ENCODE measurements around the gene PRKCE. TPM values are rescaled to one million over a fixed set of nuclear protein-coding genes. Genes with fewer than 3 reads are reported as not detected.

Gene PRKCE
- total and polyA plus RNA-seq, 7 donors = 3.0 to 21.9 (median 15.8) TPM

DNA sequence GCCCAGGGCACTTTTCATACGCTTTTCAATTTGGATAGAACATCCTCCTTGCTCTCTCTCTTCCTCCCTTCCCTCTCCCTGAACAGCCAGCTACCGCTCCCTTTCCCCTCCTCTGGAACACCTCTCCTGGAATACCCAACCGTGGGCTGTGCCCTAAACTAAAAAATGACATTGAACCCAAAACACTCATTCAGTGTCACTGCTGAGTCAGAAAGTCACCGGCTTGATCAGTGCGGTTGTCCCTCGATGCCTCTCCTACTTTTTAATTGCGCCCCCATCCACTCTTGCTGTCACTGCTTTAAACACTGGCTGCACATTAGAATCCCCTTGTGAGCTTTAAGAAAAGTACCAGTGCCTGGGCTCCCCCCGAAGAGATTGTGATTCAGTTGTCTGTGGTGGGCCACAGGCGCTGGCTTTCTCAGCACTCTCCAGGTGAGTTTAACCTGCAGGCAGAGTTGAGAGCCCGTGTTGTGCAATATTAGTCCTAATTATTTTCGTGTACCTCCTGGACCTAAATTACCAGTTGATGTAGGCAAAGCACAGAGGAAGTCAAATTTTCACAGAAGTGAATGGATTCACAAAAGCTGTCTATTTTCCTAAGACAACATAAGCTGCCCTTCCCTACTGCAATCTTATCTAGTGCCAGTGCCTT, 302.0 kb downstream of the PRKCE start:
- no peaks in the 10 kb centered on the region for H3K9me3 ChIP-seq
- no peak overlapping the region for H3K27ac ChIP-seq
- no peaks in the 10 kb centered on the region for H3K27me3 ChIP-seq
- no peak overlapping the region for H3K4me3 ChIP-seq
- 94 to 96% methylated on average over 11 of the region's 11 CpGs for WGBS, 2 donors
- no peak for DNase-seq
- TF ChIP-seq CTCF (IDR thresholded peaks at IDR 0.05) = no peak
- intact Hi-C loops (cut with DNase I) = no loop called here
- no peaks in the 10 kb centered on the region for H3K36me3 ChIP-seq
- H3K4me1 ChIP-seq = peaks cover 0 to 12% (median 2%) of the 10 kb centered on the region in 4 donors

GRCh38 chr2:45954233-45954850, 302.9 kb downstream of the PRKCE start:
- Histone ChIP-seq H3K4me1 (peaks cover 0 to 12% (median 2%) of the 10 kb centered on the region in 4 donors), H3K4me3 (no peak overlapping the region), H3K36me3 (no peaks in the 10 kb centered on the region), H3K9me3 (no peaks in the 10 kb centered on the region), H3K27ac (no peak overlapping the region), H3K27me3 (no peaks in the 10 kb centered on the region)
- DNase-seq = no peak
- WGBS, 2 donors = 69 to 81% methylated on average over 1 of the region's 1 CpG
- intact Hi-C loops (cut with DNase I) = no loop called here
- TF ChIP-seq POLR2AphosphoS5 (IDR thresholded peaks at IDR 0.05) (no peak), EP300 (IDR thresholded peaks at IDR 0.05) (no peak), CTCF (IDR thresholded peaks at IDR 0.05) (no peak), POLR2A (IDR thresholded peaks at IDR 0.05) (no peak)

- DNase-seq = no peak
- 95% methylated on average over 4 of the region's 4 CpGs for WGBS, 2 donors
- Histone ChIP-seq H3K4me3 (no peak overlapping the region), H3K9me3 (no peaks in the 10 kb centered on the region), H3K27me3 (no peaks in the 10 kb centered on the region), H3K36me3 (no peaks in the 10 kb centered on the region), H3K4me1 (peaks cover 0 to 25% (median 22%) of the 10 kb centered on the region in 4 donors), H3K27ac (no peak overlapping the region)
- TF ChIP-seq EP300 (IDR thresholded peaks at IDR 0.05) (no peak), POLR2A (IDR thresholded peaks at IDR 0.05) (no peak), POLR2AphosphoS5 (IDR thresholded peaks at IDR 0.05) (no peak), CTCF (IDR thresholded peaks at IDR 0.05) (no peak)
- intact Hi-C loops (cut with DNase I) = no loop called here
Measured at GRCh38 chr2:45957533-45958227, 306.2 kb downstream of the PRKCE start.

- 46 to 75% methylated on average over 8 of the region's 8 CpGs for WGBS, 2 donors
- H3K27ac ChIP-seq = no peak overlapping the region
Measured at GRCh38 chr2:45960057-45960863, 308.8 kb downstream of the PRKCE start.

More at GRCh38 chr2:45960057-45960863, 308.8 kb downstream of the PRKCE start:
- Histone ChIP-seq H3K9me3 (no peaks in the 10 kb centered on the region), H3K36me3 (no peaks in the 10 kb centered on the region), H3K4me1 (peaks cover 0 to 44% (median 42%) of the 10 kb centered on the region in 4 donors), H3K27me3 (no peaks in the 10 kb centered on the region), H3K4me3 (no peak overlapping the region)
- TF ChIP-seq CTCF (IDR thresholded peaks at IDR 0.05) = no peak
- TF ChIP-seq POLR2A (IDR thresholded peaks at IDR 0.05) = no peak
- no peak for TF ChIP-seq POLR2AphosphoS5 (IDR thresholded peaks at IDR 0.05)
- TF ChIP-seq EP300 (IDR thresholded peaks at IDR 0.05) = no peak
- peak; percentile 17 for DNase-seq
- intact Hi-C loops (cut with DNase I) = no loop called here

Measured in sigmoid colon (tissue), 7 donors.